Right lobe of liver (tissue), 6 donors: ENCODE results near the gene CCKAR. TPM values are rescaled to one million over a fixed set of nuclear protein-coding genes. Genes with fewer than 3 reads are reported as not detected.

Experiments used
- ATAC-seq, 4 donors: fragments of 200-7000 bp; cut with Tn5 transposase; one replicate each; pipeline ENCODE4 v1.9.1; 2020; ENCODE audit warnings: mild to moderate bottlenecking in 4 of 4, moderate library complexity in 4 of 4
- DNase-seq, 3 donors: peaks; one replicate each; pipeline ENCODE4 v3.0.0-alpha.2; 2020
- H3K27ac ChIP-seq, 3 donors: fragments of 200-600 bp; one replicate each; pipeline ENCODE4 v1.8.0; 2022
- H3K27me3 ChIP-seq, 2 donors: fragments of 200-600 bp; one replicate each; pipeline ENCODE4 v1.8.0; 2022
- H3K36me3 ChIP-seq, 4 donors: fragments of 200-600 bp; sonication (generic) in 1 of 4; one replicate each; pipeline versions ENCODE4 v1.5.1 to v1.8.0; 2017 to 2022; ENCODE audit warnings: control low read depth in 1 of 4
- H3K4me1 ChIP-seq, 4 donors: fragments of 200-600 bp; sonication (generic) in 1 of 4; one replicate each; pipeline versions ENCODE4 v1.5.1 to v1.8.0; 2017 to 2022; ENCODE audit warnings: control low read depth in 1 of 4
- H3K4me3 ChIP-seq, 3 donors: fragments of 200-600 bp; one replicate each; pipeline ENCODE4 v1.8.0; 2022
- H3K9me3 ChIP-seq, 4 donors: fragments of 200-600 bp; sonication (generic) in 1 of 4; one replicate each; pipeline versions ENCODE4 v1.5.1 to v1.8.0; 2017 to 2022; ENCODE audit warnings: control low read depth in 1 of 4
- CTCF ChIP-seq, 4 donors: fragments of 200-600 bp in 3 of 4; fragments of 450-650 bp in 1 of 4; IDR thresholded peaks; one replicate each; pipeline versions ENCODE4 v1.5.1 to v1.8.0; 2016 to 2022; ENCODE audit warnings: antibody characterized with exemption in 4 of 4, mild to moderate bottlenecking in 2 of 4
- POLR2A ChIP-seq: fragments of 450-650 bp; IDR thresholded peaks from one replicate; pipeline ENCODE4 v1.6.1; 2017; ENCODE audit warnings: antibody characterized with exemption, mild to moderate bottlenecking
- WGBS: methylation state at CpG from one replicate; pipeline ENCODE4 v1.1.6; 2018; ENCODE audit warnings: low coverage, low lambda C conversion rate; ENCODE audit not compliant: insufficient coverage; ENCODE audit errors: missing lambda C conversion rate; 5-methylcytosine and 5-hydroxymethylcytosine counted together
- intact Hi-C, 2 donors: fragments of 100-400 bp; cut with DNase I; formaldehyde crosslinking; loops; one replicate each; pipeline versions ENCODE4 v1.11.2 to v1.14.1; 2022
- total RNA-seq, 6 experiments: library from RNA; depleted of rRNA in 2 of 6; stranded (reverse); fragments of >200 nt in 2 of 6; fragmentation: NEBNext Ultra II Directional in 3 of 6; extraction: Animal tissue kit (Norgen Biotek cat#: 25700) in 3 of 6; gene quantifications; one replicate each; pipeline versions ENCODE4 v1.1.0 to v1.2.4, GENCODE V29; 2016 to 2023
- donor health status: DM: no; HTN: yes; CAD: no.
- donor health status: DM: no; HTN: no; CAD: no.
- donor health status: DM: no; HTN: no; CAD: no.
- donor health status: DM: no; HTN: yes; CAD: no.
- donor health status: DM: no; HTN: yes; CAD: no.

CCKAR gene
- total RNA-seq, 6 experiments from 2014 or later: not detected

GRCh38 chr4:26478330-26478729, 12.0 kb downstream of the CCKAR start:
- intact Hi-C loops: no loop called here
- Histone ChIP-seq H3K9me3 (no peaks in the 10 kb centered on the region), H3K4me3 (no peak overlapping the region), H3K27ac (no peak overlapping the region), H3K36me3 (no peaks in the 10 kb centered on the region), H3K27me3 (no peaks in the 10 kb centered on the region), H3K4me1 (no peaks in the 10 kb centered on the region)
- ATAC-seq: no peak
- WGBS: 60% methylated on average over 11 of the region's 13 CpGs
- DNase-seq: no peak
- TF ChIP-seq CTCF (IDR thresholded peaks at IDR 0.05) (no peak), POLR2A (no peak)

- Histone ChIP-seq H3K9me3 (no peaks in the 10 kb centered on the region), H3K27me3 (no peaks in the 10 kb centered on the region), H3K4me3 (no peak overlapping the region), H3K27ac (no peak overlapping the region), H3K4me1 (no peaks in the 10 kb centered on the region), H3K36me3 (no peaks in the 10 kb centered on the region)
- intact Hi-C loops: no loop called here
- TF ChIP-seq CTCF (IDR thresholded peaks at IDR 0.05): no peak
- TF ChIP-seq POLR2A: no peak
- WGBS: 56% methylated on average over 5 of the region's 5 CpGs
- no peak for ATAC-seq
- no peak for DNase-seq
These were observed 13.7 kb downstream of the CCKAR start for GRCh38 chr4:26476545-26476944.

GRCh38 chr4:26475716-26476115, 14.6 kb downstream of the CCKAR start:
- DNase-seq (no peak), ATAC-seq (no peak)
- H3K36me3 ChIP-seq: no peaks in the 10 kb centered on the region
- H3K9me3 ChIP-seq: no peaks in the 10 kb centered on the region
- TF ChIP-seq CTCF (IDR thresholded peaks at IDR 0.05) (no peak), POLR2A (no peak)
- H3K27me3 ChIP-seq: no peaks in the 10 kb centered on the region
- intact Hi-C loops: no loop called here
- no peak overlapping the region for H3K4me3 ChIP-seq
- H3K4me1 ChIP-seq: no peaks in the 10 kb centered on the region
- WGBS: 74% methylated on average over 8 of the region's 8 CpGs
- no peak overlapping the region for H3K27ac ChIP-seq

GRCh38 chr4:26474551-26474950, 15.7 kb downstream of the CCKAR start:
- no peak for TF ChIP-seq POLR2A
- TF ChIP-seq CTCF (IDR thresholded peaks at IDR 0.05): no peak
- Histone ChIP-seq H3K36me3 (no peaks in the 10 kb centered on the region), H3K27me3 (no peaks in the 10 kb centered on the region), H3K27ac (no peak overlapping the region), H3K4me3 (no peak overlapping the region), H3K9me3 (no peaks in the 10 kb centered on the region), H3K4me1 (no peaks in the 10 kb centered on the region)
- ATAC-seq (no peak), DNase-seq (no peak)
- 21% methylated on average over 3 of the region's 3 CpGs for WGBS
- intact Hi-C loops: no loop called here

- Histone ChIP-seq H3K27me3 (no peaks in the 10 kb centered on the region), H3K27ac (no peak overlapping the region), H3K36me3 (no peaks in the 10 kb centered on the region), H3K4me1 (no peaks in the 10 kb centered on the region), H3K9me3 (no peaks in the 10 kb centered on the region), H3K4me3 (no peak overlapping the region)
- ATAC-seq (no peak), DNase-seq (no peak)
- intact Hi-C loops: no loop called here
- WGBS: 70% methylated on average over 7 of the region's 8 CpGs
- TF ChIP-seq CTCF (IDR thresholded peaks at IDR 0.05) (no peak), POLR2A (no peak)
These were observed 16.4 kb downstream of the CCKAR start for GRCh38 chr4:26473893-26474292.
